Endothelial cell of umbilical vein (primary cell): Measurements from ENCODE around the gene NRXN3. TPM values are rescaled to one million over a fixed set of nuclear protein-coding genes. Genes with fewer than 3 reads are reported as not detected.

Source experiments
- BruUV-seq: library from RNA; stranded (reverse); fragments of 400-500 nt; replicated peaks from 2 replicates; lab custom pipeline; 2021; lab: Mats Ljungman, UMichigan
- CTCF ChIA-PET: fragments of 300-600, 350-600 bp; sonication (Branson Sonifier 250); formaldehyde crosslinking; loops from one replicate; lab custom pipeline; 2021; ENCODE audit warnings: antibody characterized with exemption, inconsistent platforms; lab: Charles Lee
- POLR2A ChIA-PET: fragments of 300-600, 350-600 bp; sonication (Branson Sonifier 250); formaldehyde crosslinking; loops from one replicate; lab custom pipeline; 2021; ENCODE audit warnings: antibody characterized with exemption, inconsistent platforms; lab: Charles Lee
- DNase-seq: peaks from one replicate; pipeline ENCODE4 v3.0.0-alpha.2; 2011; ENCODE audit warnings: low read depth, low spot score
- FAIRE-seq: peaks from 2 replicates; lab custom pipeline; 2011; peaks lifted over from hg19 to GRCh38; lab: Jason Lieb, UNC
- H2AFZ ChIP-seq: 2 replicates; pipeline ENCODE4 v1.6.0; 2012; ENCODE audit warnings: low read depth, low read length, control low read depth, inconsistent platforms
- H3K27ac ChIP-seq: 2 replicates; pipeline ENCODE4 v1.5.1; 2011; ENCODE audit warnings: low read depth, mild to moderate bottlenecking, control low read depth, low read length, moderate library complexity; ENCODE audit not compliant: insufficient read depth
- H3K27me3 ChIP-seq, 2 experiments: 2 replicates each; pipeline versions ENCODE4 v1.6.0 to v1.6.1; 2011; ENCODE audit warnings: low read length in 2 of 2, mixed read lengths in 1 of 2; ENCODE audit not compliant: control insufficient read depth in 2 of 2, insufficient read depth in 2 of 2
- H3K36me3 ChIP-seq, 2 experiments: 2 replicates in 1 of 2; 3 replicates in 1 of 2; pipeline ENCODE4 v1.5.1; 2011; ENCODE audit warnings: low read length in 2 of 2, mild to moderate bottlenecking in 1 of 2, moderate library complexity in 1 of 2; ENCODE audit not compliant: control insufficient read depth in 2 of 2, insufficient read depth in 2 of 2; ENCODE audit errors: extremely low read depth in 1 of 2
- H3K4me1 ChIP-seq: 3 replicates; pipeline ENCODE4 v1.5.1; 2011; ENCODE audit warnings: mild to moderate bottlenecking, low read length; ENCODE audit not compliant: control insufficient read depth, insufficient read depth; ENCODE audit errors: extremely low read depth
- H3K4me2 ChIP-seq: 2 replicates; pipeline ENCODE4 v1.6.1; 2011; ENCODE audit warnings: low read length, control low read depth, mixed read lengths; ENCODE audit not compliant: insufficient read depth
- H3K4me3 ChIP-seq, 3 experiments: fragments of 200-600 bp in 1 of 3; sonication (generic), shearing (Covaris generic) in 1 of 3; replicated peaks in 1 of 3; 2 replicates each; pipeline ENCODE4 v1.5.1; 2011 to 2016; ENCODE audit warnings: control low read depth in 3 of 3, low read length in 3 of 3, mild to moderate bottlenecking in 2 of 3, inconsistent platforms in 1 of 3, low read depth in 1 of 3, moderate library complexity in 1 of 3; ENCODE audit not compliant: insufficient read depth in 1 of 3
- H3K79me2 ChIP-seq: 2 replicates; pipeline ENCODE4 v1.6.0; 2012; ENCODE audit warnings: low read length, inconsistent platforms; ENCODE audit not compliant: control insufficient read depth, insufficient read depth
- H3K9ac ChIP-seq: replicated peaks from 2 replicates; pipeline ENCODE3; 2011; ENCODE audit warnings: low read length, control low read depth; ENCODE audit not compliant: insufficient read depth; ENCODE audit errors: extremely low read depth
- H3K9me1 ChIP-seq: replicated peaks from 3 replicates; pipeline ENCODE4 v1.6.0; 2011; ENCODE audit warnings: mild to moderate bottlenecking, low read length; ENCODE audit not compliant: control insufficient read depth, insufficient read depth; ENCODE audit errors: extremely low read depth
- H3K9me3 ChIP-seq: replicated peaks from 2 replicates; pipeline ENCODE4 v1.5.1; 2012; ENCODE audit warnings: low read length, inconsistent platforms; ENCODE audit not compliant: control insufficient read depth, insufficient read depth
- H4K20me1 ChIP-seq: replicated peaks from 2 replicates; pipeline ENCODE3; 2011; ENCODE audit warnings: mild to moderate bottlenecking, low read length; ENCODE audit not compliant: control insufficient read depth, insufficient read depth; ENCODE audit errors: extremely low read depth
- CTCF ChIP-seq, 2 donors: IDR thresholded peaks; 1 replicate in 1 of 2; 2 replicates in 1 of 2; pipeline ENCODE4 v1.5.1; 2011; ENCODE audit warnings: low read length in 2 of 2, mild to moderate bottlenecking in 2 of 2, moderate library complexity in 2 of 2, control low read depth in 1 of 2, inconsistent platforms in 1 of 2, low read depth in 1 of 2; ENCODE audit not compliant: insufficient read depth in 1 of 2; ENCODE audit errors: extremely low read depth in 1 of 2
- EZH2 ChIP-seq: IDR thresholded peaks from 2 replicates; pipeline ENCODE4 v1.6.1; 2012; ENCODE audit warnings: borderline replicate concordance, low read depth, mild to moderate bottlenecking, moderate library complexity, low read length, inconsistent platforms; ENCODE audit not compliant: severe bottlenecking
- FOS ChIP-seq: IDR thresholded peaks from 2 replicates; pipeline ENCODE4 v1.6.1; 2011; ENCODE audit warnings: mild to moderate bottlenecking, low read length, moderate library complexity, borderline replicate concordance; ENCODE audit not compliant: insufficient read depth
- GATA2 ChIP-seq: IDR thresholded peaks from 2 replicates; pipeline ENCODE4 v1.7.0; 2011; ENCODE audit warnings: low read depth, mild to moderate bottlenecking, moderate library complexity, mixed read lengths, low read length; ENCODE audit not compliant: insufficient read length, insufficient read depth
- JUN ChIP-seq: IDR thresholded peaks from 2 replicates; pipeline ENCODE4 v1.6.1; 2011; ENCODE audit warnings: borderline replicate concordance, low read depth; ENCODE audit not compliant: insufficient read length, insufficient read depth
- MAX ChIP-seq: IDR thresholded peaks from 2 replicates; pipeline ENCODE4 v1.6.1; 2011; ENCODE audit not compliant: insufficient read depth, insufficient read length
- MYC ChIP-seq: IDR thresholded peaks from one replicate; pipeline ENCODE4 v1.6.1; 2011; ENCODE audit warnings: mild to moderate bottlenecking, low read depth, low read length
- POLR2A ChIP-seq: IDR thresholded peaks from 2 replicates; pipeline ENCODE4 v1.6.1; 2012; ENCODE audit warnings: low read depth, mild to moderate bottlenecking, control low read depth, low read length
- POLR2AphosphoS5 ChIP-seq: IDR thresholded peaks from 2 replicates; pipeline ENCODE4 v1.6.1; 2012; ENCODE audit warnings: low read depth, mild to moderate bottlenecking, control low read depth, low read length, moderate library complexity; ENCODE audit not compliant: insufficient read depth
- dilution Hi-C: fragments of 300-500 bp; cut with MboI; formaldehyde crosslinking; loops from one replicate; pipeline ENCODE4 v1.15.0; 2019; ENCODE audit warnings: low sequenced_read_pairs; ENCODE audit not compliant: extremely low pct_ligation_motif_present
- intact Hi-C: fragments of 100-400 bp; cut with micrococcal nuclease; formaldehyde crosslinking; loops from one replicate; pipeline ENCODE4 v1.10.0; 2022
- polyA plus RNA-seq, 4 experiments: library from polyadenylated mRNA; depleted of rRNA in 3 of 4; stranded (reverse) in 3 of 4; unstranded in 1 of 4; fragments of >200 nt; gene quantifications; 2 replicates each; pipeline versions ENCODE4 v1.2.1 to v1.2.3, GENCODE V29; 2011 to 2012; ENCODE audit warnings: missing spikeins in 1 of 4
- total RNA-seq: library from RNA; stranded (reverse); gene quantifications from 2 replicates; pipeline ENCODE4 v1.2.3, GENCODE V29; 2021

The NRXN3 gene
- total and polyA plus RNA-seq, 2 donors (not counting 3 experiments of a cell fraction or from before 2014, with no cell fraction given): 0.72 to 4.2 TPM

GRCh38 chr14:79473651-79474050 lies 1303.5 kb downstream of the NRXN3 start:
- Histone ChIP-seq H3K79me2 (no peaks in the 10 kb centered on the region), H3K4me1 (no peaks in the 10 kb centered on the region), H3K4me2 (no peak overlapping the region), H3K36me3 (no peaks in the 10 kb centered on the region), H2AFZ (no peak overlapping the region), H3K4me3 (no peak overlapping the region), H3K9me3 (no peaks in the 10 kb centered on the region), H3K9ac (no peak overlapping the region), H3K9me1 (no peaks in the 10 kb centered on the region), H3K27me3 (no peaks in the 10 kb centered on the region), H4K20me1 (no peaks in the 10 kb centered on the region), H3K27ac (no peak overlapping the region)
- ChIA-PET CTCF (interaction anchor here (0.8 kb wide), 1 partner anchor 13 kb away, joined by 3 read pairs; no protein-coding TSS in a partner anchor), POLR2A (no interaction called here)
- intact Hi-C loops: no loop called here
- TF ChIP-seq MYC: no peak
- TF ChIP-seq JUN: no peak
- no peak for TF ChIP-seq GATA2
- no peak for TF ChIP-seq POLR2A
- no peak for TF ChIP-seq CTCF (IDR thresholded peaks at IDR 0.05; ENCODE audit: extremely low read depth in 1 of 2, insufficient read depth in 1 of 2, low read depth in 1 of 2, low read length in 2 of 2)
- TF ChIP-seq EZH2: no peak
- TF ChIP-seq FOS: no peak
- TF ChIP-seq POLR2AphosphoS5: no peak
- no peak for TF ChIP-seq MAX
- no peak for FAIRE-seq
- no peak for DNase-seq
- BruUV-seq: no TSS peak
- dilution Hi-C loops: no loop called here
